ENCODE results near the gene MAPK8IP1. TPM values are rescaled to one million over a fixed set of nuclear protein-coding genes. Genes with fewer than 3 reads are reported as not detected.

MAPK8IP1 gene
- total and polyA plus RNA-seq, 2 donors (not counting 3 experiments of a cell fraction or from before 2014, with no cell fraction given), result 4.1 to 4.8 TPM

GRCh38 chr11:45939836-45940235 is 54.4 kb downstream of the MAPK8IP1 start:
- ChIA-PET CTCF (interaction anchor here (0.6 to 0.7 kb wide), 4 partner anchors 9 to 232 kb away, joined by 3 to 4 read pairs (median 4); no protein-coding TSS in a partner anchor), POLR2A (no interaction called here)
- Histone ChIP-seq H3K4me1 (ENCODE audit: control insufficient read depth, extremely low read depth, insufficient read depth, low read length) (no peaks in the 10 kb centered on the region), H3K4me2 (ENCODE audit: insufficient read depth, low read length) (no peak overlapping the region), H3K4me3 (replicated peaks in 1 of 3; ENCODE audit: insufficient read depth in 1 of 3, low read depth in 1 of 3, low read length in 3 of 3) (no peak overlapping the region), H3K9me1 (replicated peaks; ENCODE audit: control insufficient read depth, extremely low read depth, insufficient read depth, low read length) (no peaks in the 10 kb centered on the region), H4K20me1 (replicated peaks; ENCODE audit: control insufficient read depth, extremely low read depth, insufficient read depth, low read length) (no peaks in the 10 kb centered on the region), H3K27ac (ENCODE audit: insufficient read depth, low read depth, low read length) (no peak overlapping the region), H2AFZ (ENCODE audit: low read depth, low read length) (no peak overlapping the region), H3K79me2 (ENCODE audit: control insufficient read depth, insufficient read depth, low read length) (no peaks in the 10 kb centered on the region), H3K36me3 (ENCODE audit: control insufficient read depth in 2 of 2, extremely low read depth in 1 of 2, insufficient read depth in 2 of 2, low read length in 2 of 2) (peaks cover 0 to 20% of the 10 kb centered on the region in 2 experiments), H3K27me3 (ENCODE audit: control insufficient read depth in 2 of 2, insufficient read depth in 2 of 2, low read length in 2 of 2) (no peaks in the 10 kb centered on the region), H3K9me3 (replicated peaks; ENCODE audit: control insufficient read depth, insufficient read depth, low read length) (no peaks in the 10 kb centered on the region), H3K9ac (replicated peaks; ENCODE audit: extremely low read depth, insufficient read depth, low read length) (no peak overlapping the region)
- DNase-seq (ENCODE audit: low read depth, low spot score) (no peak), FAIRE-seq (no peak)
- no TSS peak for BruUV-seq (replicated peaks)
- dilution Hi-C loops (cut with MboI; ENCODE audit: extremely low pct_ligation_motif_present, low sequenced_read_pairs), result no loop called here
- TF ChIP-seq GATA2 (IDR thresholded peaks at IDR 0.05; ENCODE audit: insufficient read depth, insufficient read length, low read depth, low read length), result no peak
- no peak for TF ChIP-seq POLR2A (IDR thresholded peaks at IDR 0.05; ENCODE audit: low read depth, low read length)
- TF ChIP-seq CTCF (IDR thresholded peaks at IDR 0.05; ENCODE audit: extremely low read depth in 1 of 2, insufficient read depth in 1 of 2, low read depth in 1 of 2, low read length in 2 of 2), result no peak
- no peak for TF ChIP-seq POLR2AphosphoS5 (IDR thresholded peaks at IDR 0.05; ENCODE audit: insufficient read depth, low read depth, low read length)
- no peak for TF ChIP-seq EZH2 (IDR thresholded peaks at IDR 0.05; ENCODE audit: borderline replicate concordance, low read depth, low read length, severe bottlenecking)
- TF ChIP-seq MYC (IDR thresholded peaks at IDR 0.05; ENCODE audit: low read depth, low read length), result no peak
- no peak for TF ChIP-seq FOS (IDR thresholded peaks at IDR 0.05; ENCODE audit: borderline replicate concordance, insufficient read depth, low read length)
- intact Hi-C loops (cut with micrococcal nuclease), result no loop called here
